ENCODE data around the gene STON1.
"Not testable (repeated sequence)": the region's sequence is repeated elsewhere in the genome, so short reads cannot be mapped to it uniquely, and the experiment has no call there.

The STON1 gene

GRCh38 chr2:48578313-48578712 lies 48.4 kb downstream of the STON1 start:
- Mint-ChIP-seq H3K36me3 (no peaks in the 10 kb centered on the region), H3K9me3 (no peaks in the 10 kb centered on the region), H3K27me3 (peaks cover 9% of the 10 kb centered on the region), H3K4me3 (no peak overlapping the region), H3K27ac (no peak overlapping the region), H3K4me1 (no peaks in the 10 kb centered on the region)
- no peak for ATAC-seq

DNA sequence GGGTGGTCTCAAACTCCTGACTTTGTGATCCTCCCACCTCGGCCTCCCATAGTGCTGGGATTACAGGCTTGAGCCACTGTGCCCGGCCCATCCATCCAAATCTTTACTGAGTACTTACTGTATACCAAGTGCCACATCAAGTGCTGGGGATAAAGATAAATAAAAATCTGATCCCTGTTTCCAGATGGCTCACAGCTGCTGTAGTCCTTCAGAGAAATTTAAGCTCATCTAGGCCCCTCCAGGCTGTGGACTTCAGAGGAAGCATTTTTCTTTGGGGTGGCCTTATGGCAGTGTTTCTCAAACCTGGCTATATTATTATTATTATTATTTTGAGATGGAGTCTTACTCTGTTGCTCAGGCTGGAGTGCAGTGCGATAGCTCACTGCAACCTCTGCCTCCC lies 54.0 kb downstream of the STON1 start:
- Mint-ChIP-seq H3K4me3 (no peak overlapping the region), H3K27ac (no peak overlapping the region), H3K27me3 (peaks cover 9% of the 10 kb centered on the region), H3K36me3 (no peaks in the 10 kb centered on the region), H3K4me1 (no peaks in the 10 kb centered on the region), H3K9me3 (no peaks in the 10 kb centered on the region)
- ATAC-seq = no peak

GRCh38 chr2:48584551-48584950 lies 54.6 kb downstream of the STON1 start:
- no peak overlapping the region for H3K27ac Mint-ChIP-seq
- H3K36me3 Mint-ChIP-seq = no peaks in the 10 kb centered on the region

GRCh38 chr2:48586433-48586832 lies 56.5 kb downstream of the STON1 start:
- Mint-ChIP-seq H3K4me1 (no peaks in the 10 kb centered on the region), H3K27ac (no peak overlapping the region), H3K9me3 (no peaks in the 10 kb centered on the region), H3K27me3 (peaks cover 9% of the 10 kb centered on the region), H3K36me3 (no peaks in the 10 kb centered on the region), H3K4me3 (no peak overlapping the region)
- peak; percentile 37 for ATAC-seq

More at GRCh38 chr2:48584551-48584950, 54.6 kb downstream of the STON1 start:
- H3K4me3 Mint-ChIP-seq = no peak overlapping the region
- no peaks in the 10 kb centered on the region for H3K4me1 Mint-ChIP-seq
- H3K9me3 Mint-ChIP-seq = no peaks in the 10 kb centered on the region
- H3K27me3 Mint-ChIP-seq = peaks cover 9% of the 10 kb centered on the region
- no peak for ATAC-seq

DNA sequence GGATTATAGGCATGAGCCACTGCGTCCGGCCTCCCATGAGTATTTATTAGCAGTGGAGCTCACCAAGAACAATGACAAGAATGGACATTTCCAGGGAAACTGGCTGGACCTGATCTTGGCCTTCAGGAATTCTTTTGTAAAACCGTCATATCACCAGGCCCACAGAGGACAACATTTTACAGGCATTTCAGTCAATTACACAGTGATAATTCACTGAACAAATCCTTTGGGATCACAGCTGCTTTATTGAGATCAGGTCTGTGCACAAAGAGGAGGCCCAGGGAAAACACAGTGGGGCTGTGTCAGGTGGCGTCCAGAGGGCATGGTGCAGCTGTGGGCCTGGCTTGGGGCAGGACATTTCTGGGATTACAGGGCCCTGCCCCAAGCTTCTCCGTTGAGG lies 57.6 kb downstream of the STON1 start:
- ATAC-seq = no peak
- Mint-ChIP-seq H3K27me3 (peaks cover 8% of the 10 kb centered on the region), H3K27ac (no peak overlapping the region), H3K9me3 (no peaks in the 10 kb centered on the region), H3K36me3 (no peaks in the 10 kb centered on the region), H3K4me3 (no peak overlapping the region), H3K4me1 (no peaks in the 10 kb centered on the region)

DNA sequence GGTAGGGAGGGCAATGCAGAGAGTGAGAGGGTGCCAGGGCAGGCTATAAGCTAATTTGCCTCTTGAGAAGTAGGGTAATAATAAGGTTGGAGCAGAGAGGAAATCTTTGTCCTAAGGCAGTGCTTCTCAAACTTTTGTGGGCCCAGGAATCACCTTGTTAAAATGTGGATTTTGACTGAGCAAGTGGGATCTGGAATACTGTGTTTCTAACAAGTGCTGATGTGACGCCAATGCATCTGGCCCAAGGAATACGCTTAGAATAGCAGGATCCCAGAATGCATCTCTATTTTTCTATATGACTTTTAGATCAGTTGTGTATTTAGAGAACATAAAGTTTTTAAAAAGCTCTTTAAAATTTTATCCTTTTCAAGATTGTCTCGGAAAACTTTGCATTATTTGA lies 58.0 kb downstream of the STON1 start:
- Mint-ChIP-seq H3K9me3 (no peaks in the 10 kb centered on the region), H3K4me1 (no peaks in the 10 kb centered on the region), H3K4me3 (no peak overlapping the region), H3K27me3 (peaks cover 4% of the 10 kb centered on the region), H3K36me3 (no peaks in the 10 kb centered on the region), H3K27ac (no peak overlapping the region)
- ATAC-seq = no peak

DNA sequence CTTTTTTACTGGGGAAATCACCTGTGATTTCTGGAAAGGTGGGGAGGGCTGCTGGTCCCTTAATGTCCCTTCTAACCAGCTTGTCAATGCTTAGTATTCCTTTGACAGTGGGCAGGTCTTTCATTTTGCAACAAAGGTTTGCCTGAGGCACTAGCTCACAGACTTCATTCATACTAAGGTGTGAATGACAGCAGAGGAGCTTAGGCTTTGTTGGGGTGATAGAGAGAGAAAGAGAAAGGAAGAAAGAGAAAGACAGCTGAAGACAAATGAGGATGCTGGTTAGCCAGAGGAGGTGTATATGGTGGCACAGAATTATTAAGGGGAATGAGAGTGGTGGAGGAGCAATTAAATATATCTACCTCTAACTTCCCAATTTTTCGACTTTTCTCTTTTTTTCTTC lies 58.8 kb downstream of the STON1 start:
- Mint-ChIP-seq H3K36me3 (no peaks in the 10 kb centered on the region), H3K4me1 (no peaks in the 10 kb centered on the region), H3K27ac (no peak overlapping the region), H3K27me3 (no peaks in the 10 kb centered on the region), H3K9me3 (no peaks in the 10 kb centered on the region), H3K4me3 (no peak overlapping the region)
- ATAC-seq = peak; percentile 16

DNA sequence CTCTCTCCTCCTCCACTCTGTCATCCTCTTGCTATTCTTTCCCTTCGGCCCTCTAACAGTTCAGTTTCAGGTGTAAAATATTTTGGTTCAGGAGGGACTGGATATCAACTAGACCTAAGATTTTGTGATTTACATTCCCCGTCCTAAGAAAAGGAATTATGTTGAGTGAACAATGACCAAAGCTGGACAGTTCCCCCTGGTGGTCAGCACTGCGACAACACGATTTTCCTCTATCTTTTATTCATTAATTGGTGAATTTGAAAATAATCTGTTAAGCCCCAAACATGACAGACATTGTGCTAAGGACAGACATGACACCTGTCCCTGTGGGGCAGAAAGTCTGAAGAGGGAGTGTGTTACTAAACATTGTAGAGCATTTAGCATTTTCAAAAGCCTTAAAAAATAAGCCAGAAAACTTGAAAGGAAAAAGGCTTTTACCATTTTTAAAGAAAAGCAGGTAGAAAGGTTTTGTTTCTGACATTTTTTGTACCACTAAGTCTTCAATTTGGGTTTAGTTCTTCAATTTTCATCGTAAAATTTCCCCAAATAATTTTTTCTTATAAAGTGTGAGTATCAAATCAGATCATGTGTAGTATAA lies 59.3 kb downstream of the STON1 start:
- H3K4me1 Mint-ChIP-seq = no peaks in the 10 kb centered on the region
- ATAC-seq = no peak
- no peak overlapping the region for H3K27ac Mint-ChIP-seq
- no peaks in the 10 kb centered on the region for H3K27me3 Mint-ChIP-seq
- H3K9me3 Mint-ChIP-seq = no peaks in the 10 kb centered on the region
- H3K4me3 Mint-ChIP-seq = no peak overlapping the region
- no peaks in the 10 kb centered on the region for H3K36me3 Mint-ChIP-seq

- H3K27me3 Mint-ChIP-seq = no peaks in the 10 kb centered on the region
- H3K27ac Mint-ChIP-seq = no peak overlapping the region
- ATAC-seq = no peak
- no peaks in the 10 kb centered on the region for H3K9me3 Mint-ChIP-seq
- no peaks in the 10 kb centered on the region for H3K36me3 Mint-ChIP-seq
- no peak overlapping the region for H3K4me3 Mint-ChIP-seq
- H3K4me1 Mint-ChIP-seq = no peaks in the 10 kb centered on the region
Measured at GRCh38 chr2:48590017-48590416, 60.1 kb downstream of the STON1 start.

DNA sequence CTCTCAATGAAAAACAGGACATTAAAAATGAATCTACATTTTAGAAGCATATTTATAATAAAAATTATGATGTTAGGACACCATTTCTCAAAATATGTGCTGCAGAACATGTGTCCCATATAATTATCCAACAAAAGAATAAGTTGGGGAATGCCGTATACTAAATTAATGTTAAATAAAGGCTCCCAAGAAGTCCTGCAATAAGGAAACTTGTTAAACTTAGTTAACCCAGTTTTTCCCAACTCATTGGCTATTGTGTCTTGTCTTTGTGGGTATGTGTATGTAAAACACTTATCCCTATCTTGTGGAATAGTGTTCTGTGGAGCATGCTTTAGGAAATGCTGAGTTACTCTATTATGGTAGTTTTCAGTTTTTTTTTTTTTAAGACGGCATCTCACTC lies 62.1 kb downstream of the STON1 start:
- H3K27me3 Mint-ChIP-seq = no peaks in the 10 kb centered on the region
- no peak for ATAC-seq
- no peaks in the 10 kb centered on the region for H3K36me3 Mint-ChIP-seq
- H3K27ac Mint-ChIP-seq = no peak overlapping the region
- H3K4me1 Mint-ChIP-seq = no peaks in the 10 kb centered on the region
- no peak overlapping the region for H3K4me3 Mint-ChIP-seq
- no peaks in the 10 kb centered on the region for H3K9me3 Mint-ChIP-seq

DNA sequence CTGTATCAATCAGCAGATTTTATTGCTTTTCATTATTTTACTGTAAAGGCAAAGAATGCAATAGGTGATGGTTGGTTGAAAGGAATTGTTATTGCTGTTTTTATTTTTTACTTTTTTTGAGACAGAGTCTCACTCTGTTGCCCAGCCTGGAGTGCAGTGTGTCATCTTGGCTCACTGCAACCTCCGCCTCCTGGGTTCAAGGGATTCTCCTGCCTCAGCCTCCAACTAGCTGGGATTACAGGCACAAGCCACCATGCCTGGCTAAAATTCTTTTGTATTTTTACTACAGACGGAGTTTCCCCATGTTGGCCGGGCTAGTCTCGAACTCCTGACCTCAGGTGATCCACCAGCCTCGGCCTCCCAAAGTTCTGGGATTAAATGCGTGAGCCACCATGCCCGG lies 66.8 kb downstream of the STON1 start:
- not testable (repeated sequence) for H3K4me1 Mint-ChIP-seq, H3K9me3 Mint-ChIP-seq, H3K36me3 Mint-ChIP-seq, ATAC-seq, H3K27me3 Mint-ChIP-seq, H3K27ac Mint-ChIP-seq, H3K4me3 Mint-ChIP-seq

DNA sequence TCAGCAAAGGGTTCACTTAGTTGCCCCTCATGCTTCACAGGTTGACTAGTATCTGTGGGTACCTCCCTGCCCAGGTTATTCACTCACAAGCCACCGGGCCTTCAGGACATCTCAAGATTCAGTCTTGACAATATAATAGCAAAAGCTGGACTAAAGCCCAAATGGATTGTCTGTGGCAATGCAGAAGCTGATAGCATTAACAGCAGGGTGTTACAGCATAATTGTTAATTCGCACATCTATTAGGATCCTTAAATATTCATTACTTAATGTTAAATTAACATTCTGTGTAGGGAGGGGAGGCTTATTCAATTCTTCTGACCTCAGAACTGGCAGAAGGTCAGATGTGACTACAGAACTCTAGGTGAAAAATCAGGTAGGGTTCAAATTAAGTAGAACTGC lies 67.5 kb downstream of the STON1 start:
- Mint-ChIP-seq H3K4me3 (no peak overlapping the region), H3K27ac (no peak overlapping the region), H3K36me3 (no peaks in the 10 kb centered on the region), H3K9me3 (no peaks in the 10 kb centered on the region), H3K27me3 (no peaks in the 10 kb centered on the region), H3K4me1 (no peaks in the 10 kb centered on the region)
- ATAC-seq = no peak

GRCh38 chr2:48600204-48600813 lies 70.4 kb downstream of the STON1 start:
- Mint-ChIP-seq H3K4me1 (no peaks in the 10 kb centered on the region), H3K27me3 (no peaks in the 10 kb centered on the region), H3K27ac (no peak overlapping the region), H3K9me3 (no peaks in the 10 kb centered on the region), H3K4me3 (no peak overlapping the region), H3K36me3 (no peaks in the 10 kb centered on the region)
- ATAC-seq = no peak

DNA sequence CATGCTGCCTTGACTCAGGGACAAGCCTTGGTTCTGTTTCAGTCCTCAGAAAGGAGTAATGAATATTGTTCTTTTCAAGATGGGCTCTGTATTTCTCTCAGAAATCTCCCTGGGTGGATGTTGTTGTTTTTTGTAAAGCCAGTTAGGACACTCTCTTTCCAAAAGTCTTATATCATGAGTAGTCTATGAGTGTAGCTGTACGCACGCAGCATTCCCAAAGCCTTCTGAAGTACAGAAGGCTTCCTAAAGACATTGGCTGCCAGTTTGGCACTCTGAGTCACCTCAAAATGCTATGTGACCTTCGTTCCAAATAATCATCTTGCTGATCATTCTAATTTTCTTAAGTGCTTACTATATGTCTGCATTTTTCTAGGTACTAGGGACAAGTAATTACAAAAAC lies 71.0 kb downstream of the STON1 start:
- Mint-ChIP-seq H3K4me1 (no peaks in the 10 kb centered on the region), H3K27ac (no peak overlapping the region), H3K4me3 (no peak overlapping the region), H3K9me3 (no peaks in the 10 kb centered on the region), H3K36me3 (no peaks in the 10 kb centered on the region), H3K27me3 (no peaks in the 10 kb centered on the region)
- no peak for ATAC-seq

- ATAC-seq = peak; percentile 47
Measured at GRCh38 chr2:48601349-48601748, 71.4 kb downstream of the STON1 start.

DNA sequence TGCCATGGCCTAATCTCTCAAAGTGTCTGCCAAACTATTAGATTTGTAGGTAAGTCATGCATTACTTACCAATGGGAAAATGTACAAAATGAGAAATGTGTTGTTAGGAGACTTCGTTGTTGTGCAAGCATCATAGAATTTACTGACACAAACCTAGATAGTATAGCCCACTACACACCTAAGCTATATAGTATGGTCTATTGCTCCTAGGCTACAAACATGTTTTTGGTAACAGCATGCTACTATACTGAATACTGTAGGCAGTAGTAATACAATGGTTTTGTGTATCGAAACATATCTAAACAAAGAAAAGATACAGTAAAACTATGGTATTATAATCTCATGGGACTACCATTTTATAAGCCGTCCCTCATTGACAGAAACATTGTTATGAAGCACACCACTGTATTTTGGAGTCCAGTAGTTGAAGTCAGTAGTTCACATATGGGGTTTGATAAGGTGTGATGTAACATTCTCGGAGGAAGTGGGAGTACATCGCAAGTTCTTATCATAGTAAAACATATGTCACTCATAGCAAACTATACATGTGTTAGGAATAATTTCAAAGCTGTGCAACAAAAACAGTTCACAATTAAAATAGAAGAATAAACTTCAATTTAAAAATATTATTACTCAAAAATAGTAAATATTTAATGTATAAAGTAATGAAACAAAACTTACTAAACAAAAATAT lies 75.7 kb downstream of the STON1 start:
- Mint-ChIP-seq H3K36me3 (no peaks in the 10 kb centered on the region), H3K4me3 (no peak overlapping the region), H3K27ac (no peak overlapping the region), H3K4me1 (no peaks in the 10 kb centered on the region), H3K9me3 (no peaks in the 10 kb centered on the region), H3K27me3 (peaks cover 16% of the 10 kb centered on the region)
- no peak for ATAC-seq

More at GRCh38 chr2:48601349-48601748, 71.4 kb downstream of the STON1 start:
- Mint-ChIP-seq H3K4me3 (no peak overlapping the region), H3K9me3 (no peaks in the 10 kb centered on the region), H3K27ac (no peak overlapping the region), H3K4me1 (no peaks in the 10 kb centered on the region), H3K27me3 (no peaks in the 10 kb centered on the region), H3K36me3 (no peaks in the 10 kb centered on the region)

Data from stimulated activated memory B cell treated with anti-CD40 and anti-IgM and Interleukin-4, amounts not matched to agents 10 μg/mL and 1 μg/mL and 100 μg/mL, for 72 hours (primary cell).